ENCODE measurements around the gene KCNC1. TPM values are rescaled to one million over a fixed set of nuclear protein-coding genes. Genes with fewer than 3 reads are reported as not detected.

The KCNC1 gene
- polyA plus RNA-seq, 1 experiment, result not detected

- H3K4me3 ChIP-seq (ENCODE audit: low read depth, low read length), result no peak overlapping the region
- no peaks in the 10 kb centered on the region for H3K9me3 ChIP-seq (ENCODE audit: control insufficient read depth, insufficient read depth, low read length)
- TF ChIP-seq CTCF (IDR thresholded peaks at IDR 0.05; ENCODE audit: low read depth, low read length), result no peak
- DNase-seq (ENCODE audit: low read depth, low spot score), result no peak
- POLR2A ChIA-PET, result no interaction called here
- CTCF ChIA-PET, result no interaction called here
- no peak overlapping the region for H3K27ac ChIP-seq (ENCODE audit: low read depth, low read length)
- H3K27me3 ChIP-seq (ENCODE audit: control insufficient read depth, insufficient read depth, low read length), result no peaks in the 10 kb centered on the region
These were observed 87.8 kb downstream of the KCNC1 start for GRCh38 chr11:17822401-17822781.

- no peaks in the 10 kb centered on the region for H3K9me3 ChIP-seq (ENCODE audit: control insufficient read depth, insufficient read depth, low read length)
- no peak for DNase-seq (ENCODE audit: low read depth, low spot score)
- TF ChIP-seq CTCF (IDR thresholded peaks at IDR 0.05; ENCODE audit: low read depth, low read length), result 0 out of 2 replicates have a peak, but pooled peaks have one; percentile 15
- no peaks in the 10 kb centered on the region for H3K27me3 ChIP-seq (ENCODE audit: control insufficient read depth, insufficient read depth, low read length)
- no peak overlapping the region for H3K4me3 ChIP-seq (ENCODE audit: low read depth, low read length)
- ChIA-PET POLR2A (no interaction called here), CTCF (interaction anchor here (0.9 to 2.6 kb wide), 4 partner anchors 11 to 152 kb away, joined by 3 to 10 read pairs (median 6); no protein-coding TSS in a partner anchor)
- no peak overlapping the region for H3K27ac ChIP-seq (ENCODE audit: low read depth, low read length)
These were observed 92.4 kb downstream of the KCNC1 start for GRCh38 chr11:17827006-17827405.

- H3K9me3 ChIP-seq (ENCODE audit: control insufficient read depth, insufficient read depth, low read length), result no peaks in the 10 kb centered on the region
- no peak for TF ChIP-seq CTCF (IDR thresholded peaks at IDR 0.05; ENCODE audit: low read depth, low read length)
- no peak overlapping the region for H3K27ac ChIP-seq (ENCODE audit: low read depth, low read length)
- H3K4me3 ChIP-seq (ENCODE audit: low read depth, low read length), result no peak overlapping the region
- no peaks in the 10 kb centered on the region for H3K27me3 ChIP-seq (ENCODE audit: control insufficient read depth, insufficient read depth, low read length)
- ChIA-PET CTCF (interaction anchor here (0.8 to 2.6 kb wide), 6 partner anchors 9 to 151 kb away, joined by 3 to 10 read pairs (median 5); no protein-coding TSS in a partner anchor), POLR2A (interaction anchor here (0.5 to 0.9 kb wide), 2 partner anchors 17 to 799 kb away, joined by 3 read pairs; no protein-coding TSS in a partner anchor)
- peak; percentile 27 for DNase-seq (ENCODE audit: low read depth, low spot score)
These were observed 93.8 kb downstream of the KCNC1 start for GRCh38 chr11:17828311-17828751.

GRCh38 chr11:17831228-17831627, 96.6 kb downstream of the KCNC1 start:
- no peak overlapping the region for H3K4me3 ChIP-seq (ENCODE audit: low read depth, low read length)
- DNase-seq (ENCODE audit: low read depth, low spot score), result no peak
- no peak for TF ChIP-seq CTCF (IDR thresholded peaks at IDR 0.05; ENCODE audit: low read depth, low read length)
- ChIA-PET CTCF (no interaction called here), POLR2A (no interaction called here)
- H3K9me3 ChIP-seq (ENCODE audit: control insufficient read depth, insufficient read depth, low read length), result no peaks in the 10 kb centered on the region
- no peaks in the 10 kb centered on the region for H3K27me3 ChIP-seq (ENCODE audit: control insufficient read depth, insufficient read depth, low read length)
- no peak overlapping the region for H3K27ac ChIP-seq (ENCODE audit: low read depth, low read length)

- CTCF ChIA-PET, result no interaction called here
- Histone ChIP-seq H3K9me3 (ENCODE audit: control insufficient read depth, insufficient read depth, low read length) (no peaks in the 10 kb centered on the region), H3K4me3 (ENCODE audit: low read depth, low read length) (no peak overlapping the region), H3K27me3 (ENCODE audit: control insufficient read depth, insufficient read depth, low read length) (no peaks in the 10 kb centered on the region), H3K27ac (ENCODE audit: low read depth, low read length) (no peak overlapping the region)
- TF ChIP-seq CTCF (IDR thresholded peaks at IDR 0.05; ENCODE audit: low read depth, low read length), result no peak
- no peak for DNase-seq (ENCODE audit: low read depth, low spot score)
- POLR2A ChIA-PET, result no interaction called here
These were observed 97.3 kb downstream of the KCNC1 start for GRCh38 chr11:17831883-17832282.

Other genes starting within 250 kb of the KCNC1 start
- gene USH1C, start 190.4 kb upstream of the KCNC1 start, polyA plus RNA-seq (2011; rRNA removed), result not detected in 2 replicates
- gene OTOG, start 187.5 kb upstream of the KCNC1 start, polyA plus RNA-seq (2011; rRNA removed), result not detected in 2 replicates
- gene MYOD1, start 15.2 kb upstream of the KCNC1 start, polyA plus RNA-seq (2011; rRNA removed), result not detected in 2 replicates

Measured in AG04450 (cell line).